Panc1 (cell line): ENCODE results near the gene CAMTA2.

Experiments used
- CTCF ChIP-seq: fragments of 450-650 bp; IDR thresholded peaks from 2 replicates; pipeline ENCODE4 v1.5.1; 2017; ENCODE audit warnings: mild to moderate bottlenecking
- POLR2AphosphoS5 ChIP-seq: IDR thresholded peaks from 2 replicates; pipeline ENCODE4 v1.6.1; 2012; ENCODE audit warnings: mild to moderate bottlenecking, low read depth, low read length, moderate library complexity
- SIN3A ChIP-seq: IDR thresholded peaks from 2 replicates; pipeline ENCODE4 v1.6.1; 2012; ENCODE audit warnings: low read depth, mild to moderate bottlenecking, low read length, moderate library complexity, borderline replicate concordance; ENCODE audit not compliant: insufficient read depth
- TCF7L2 ChIP-seq: IDR thresholded peaks from 2 replicates; pipeline ENCODE4 v1.6.1; 2011; ENCODE audit warnings: mild to moderate bottlenecking, low read depth, low read length, inconsistent platforms
- TF ChIP-seq, protein P1 (sequence below), 2 experiments: IDR thresholded peaks; 2 replicates each; pipeline ENCODE4 v1.6.1; 2011 to 2012; ENCODE audit warnings: low read depth in 2 of 2, control low read depth in 1 of 2, low read length in 1 of 2, mild to moderate bottlenecking in 1 of 2, moderate library complexity in 1 of 2; ENCODE audit not compliant: insufficient read depth in 1 of 2

- TF ChIP-seq POLR2AphosphoS5 (no peak), CTCF (no peak), SIN3A (no peak), TCF7L2 (no peak)
- TF ChIP-seq, protein P1, sequence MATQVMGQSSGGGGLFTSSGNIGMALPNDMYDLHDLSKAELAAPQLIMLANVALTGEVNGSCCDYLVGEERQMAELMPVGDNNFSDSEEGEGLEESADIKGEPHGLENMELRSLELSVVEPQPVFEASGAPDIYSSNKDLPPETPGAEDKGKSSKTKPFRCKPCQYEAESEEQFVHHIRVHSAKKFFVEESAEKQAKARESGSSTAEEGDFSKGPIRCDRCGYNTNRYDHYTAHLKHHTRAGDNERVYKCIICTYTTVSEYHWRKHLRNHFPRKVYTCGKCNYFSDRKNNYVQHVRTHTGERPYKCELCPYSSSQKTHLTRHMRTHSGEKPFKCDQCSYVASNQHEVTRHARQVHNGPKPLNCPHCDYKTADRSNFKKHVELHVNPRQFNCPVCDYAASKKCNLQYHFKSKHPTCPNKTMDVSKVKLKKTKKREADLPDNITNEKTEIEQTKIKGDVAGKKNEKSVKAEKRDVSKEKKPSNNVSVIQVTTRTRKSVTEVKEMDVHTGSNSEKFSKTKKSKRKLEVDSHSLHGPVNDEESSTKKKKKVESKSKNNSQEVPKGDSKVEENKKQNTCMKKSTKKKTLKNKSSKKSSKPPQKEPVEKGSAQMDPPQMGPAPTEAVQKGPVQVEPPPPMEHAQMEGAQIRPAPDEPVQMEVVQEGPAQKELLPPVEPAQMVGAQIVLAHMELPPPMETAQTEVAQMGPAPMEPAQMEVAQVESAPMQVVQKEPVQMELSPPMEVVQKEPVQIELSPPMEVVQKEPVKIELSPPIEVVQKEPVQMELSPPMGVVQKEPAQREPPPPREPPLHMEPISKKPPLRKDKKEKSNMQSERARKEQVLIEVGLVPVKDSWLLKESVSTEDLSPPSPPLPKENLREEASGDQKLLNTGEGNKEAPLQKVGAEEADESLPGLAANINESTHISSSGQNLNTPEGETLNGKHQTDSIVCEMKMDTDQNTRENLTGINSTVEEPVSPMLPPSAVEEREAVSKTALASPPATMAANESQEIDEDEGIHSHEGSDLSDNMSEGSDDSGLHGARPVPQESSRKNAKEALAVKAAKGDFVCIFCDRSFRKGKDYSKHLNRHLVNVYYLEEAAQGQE (IDR thresholded peaks at IDR 0.05; ENCODE audit: insufficient read depth in 1 of 2, low read depth in 2 of 2, low read length in 1 of 2): no peak
Measured at GRCh38 chr17:4982305-4982704, 5.2 kb downstream of the CAMTA2 start.
